Activated T-helper 17 cell treated with anti-CD3 and anti-CD28 coated beads, Interleukin-2, amount 50 U/mL, for 72 hours (primary cell): ENCODE measurements around the gene MDFIC. TPM values are rescaled to one million over a fixed set of nuclear protein-coding genes. Genes with fewer than 3 reads are reported as not detected.

ENCODE experiments used
- ATAC-seq: fragments of 150-1000 bp; cut with Tn5 transposase; replicated peaks from 2 replicates; pipeline ENCODE4 v1.10.0; 2021; ENCODE audit warnings: mild to moderate bottlenecking, moderate library complexity
- H3K27ac Mint-ChIP-seq: one replicate; pipeline ENCODE4 v1.8.0; 2022; ENCODE audit warnings: mixed read lengths
- H3K27me3 Mint-ChIP-seq: one replicate; pipeline ENCODE4 v1.8.0; 2022; ENCODE audit warnings: mixed read lengths
- H3K36me3 Mint-ChIP-seq: one replicate; pipeline ENCODE4 v1.8.0; 2022; ENCODE audit warnings: low read depth, mild to moderate bottlenecking, mixed read lengths
- H3K4me1 Mint-ChIP-seq: one replicate; pipeline ENCODE4 v1.8.0; 2022; ENCODE audit warnings: mixed read lengths
- H3K4me3 Mint-ChIP-seq: one replicate; pipeline ENCODE4 v1.8.0; 2022; ENCODE audit warnings: mild to moderate bottlenecking, mixed read lengths
- H3K9me3 Mint-ChIP-seq: one replicate; pipeline ENCODE4 v1.8.0; 2022; ENCODE audit warnings: mixed read lengths
- total RNA-seq, 2 donors: library from RNA; stranded (reverse); gene quantifications; one replicate each; pipeline ENCODE4 v1.2.3, GENCODE V29; 2022

MDFIC gene
- total RNA-seq, 2 donors from 2014 or later = 64.1 to 97.3 TPM

DNA sequence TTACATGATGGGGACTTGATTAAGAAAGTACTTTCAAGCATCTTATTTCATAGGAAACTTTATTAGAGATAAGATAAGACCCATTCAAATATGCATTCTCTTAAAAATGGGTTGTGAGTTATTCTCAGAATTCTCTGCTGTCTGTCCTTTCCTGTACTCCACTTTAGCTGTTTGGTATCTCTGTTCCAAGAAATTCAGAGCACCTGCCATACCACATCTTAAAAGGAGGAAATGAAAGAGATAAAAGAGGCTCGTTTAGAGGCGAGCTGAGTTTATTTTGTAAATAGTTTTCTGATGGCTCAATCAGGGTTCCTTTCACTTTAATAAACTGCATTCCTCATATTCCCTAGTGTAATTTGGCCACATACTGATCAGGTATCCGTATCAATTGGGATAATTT lies 87.2 kb downstream of the MDFIC start:
- peaks cover 66% of the 10 kb centered on the region for H3K4me1 Mint-ChIP-seq
- H3K27ac Mint-ChIP-seq = peak overlapping the region; percentile 91
- H3K36me3 Mint-ChIP-seq = peaks cover 92% of the 10 kb centered on the region

DNA sequence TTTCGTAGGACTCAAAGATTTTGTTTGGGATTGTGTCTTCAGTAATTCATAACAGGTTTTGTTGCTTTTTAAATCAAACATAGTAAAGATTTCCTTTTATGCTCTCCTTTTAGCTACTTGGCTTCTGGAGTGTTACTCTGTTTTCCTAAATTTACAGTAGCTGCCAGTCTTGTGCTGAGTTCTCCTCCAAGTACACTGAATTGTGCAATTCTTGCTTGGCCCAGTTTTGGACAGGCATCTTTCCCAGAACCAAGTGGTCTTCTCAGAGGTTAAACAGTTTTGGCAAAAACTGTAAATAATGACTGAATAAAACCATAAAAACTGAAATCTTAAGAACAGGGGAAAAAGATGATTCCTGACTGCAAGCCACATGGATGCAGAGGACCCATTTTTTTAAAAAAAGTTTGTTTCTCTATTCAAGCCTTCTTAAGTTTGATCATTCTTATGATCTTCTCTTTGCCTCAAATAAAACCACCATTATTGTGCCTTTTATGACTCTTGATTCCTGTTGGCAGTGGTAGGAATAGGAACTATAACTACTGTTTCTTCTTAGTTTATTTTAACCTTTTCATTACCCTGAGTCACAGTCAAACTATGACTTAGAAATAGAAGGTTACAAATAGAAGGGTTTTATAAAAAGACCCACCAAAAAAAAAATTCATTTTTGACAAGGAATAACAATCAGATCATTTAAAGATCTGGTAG lies 88.0 kb downstream of the MDFIC start:
- no peaks in the 10 kb centered on the region for H3K9me3 Mint-ChIP-seq
- ATAC-seq = peak; percentile 63
- peak overlapping the region; percentile 91 for H3K27ac Mint-ChIP-seq
- no peaks in the 10 kb centered on the region for H3K27me3 Mint-ChIP-seq
- peaks cover 92% of the 10 kb centered on the region for H3K36me3 Mint-ChIP-seq
- H3K4me3 Mint-ChIP-seq = peak overlapping the region; percentile 79
- peaks cover 59% of the 10 kb centered on the region for H3K4me1 Mint-ChIP-seq

More for the DNA sequence above, 87.2 kb downstream of the MDFIC start:
- Mint-ChIP-seq H3K27me3 (no peaks in the 10 kb centered on the region), H3K4me3 (peak overlapping the region; percentile 79), H3K9me3 (no peaks in the 10 kb centered on the region)
- peak; percentile 50 for ATAC-seq

DNA sequence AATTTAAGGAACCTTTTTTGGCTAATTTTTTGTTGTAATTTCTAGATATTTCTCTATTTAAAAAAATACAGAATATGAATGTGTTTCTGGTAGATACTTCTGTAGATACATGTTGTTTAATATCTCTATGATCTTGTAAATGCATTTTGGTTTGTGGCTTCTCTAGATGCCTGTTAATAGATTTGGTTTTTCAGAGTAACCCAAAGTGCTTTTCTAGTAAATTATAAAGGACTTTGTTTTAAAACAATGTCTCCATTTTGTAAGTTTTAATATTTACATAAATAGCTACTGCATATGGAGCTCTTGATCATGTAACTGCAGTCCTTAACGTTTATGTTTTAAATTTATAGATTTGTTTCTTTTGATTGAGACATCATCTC lies 88.5 kb downstream of the MDFIC start:
- H3K27me3 Mint-ChIP-seq = no peaks in the 10 kb centered on the region

DNA sequence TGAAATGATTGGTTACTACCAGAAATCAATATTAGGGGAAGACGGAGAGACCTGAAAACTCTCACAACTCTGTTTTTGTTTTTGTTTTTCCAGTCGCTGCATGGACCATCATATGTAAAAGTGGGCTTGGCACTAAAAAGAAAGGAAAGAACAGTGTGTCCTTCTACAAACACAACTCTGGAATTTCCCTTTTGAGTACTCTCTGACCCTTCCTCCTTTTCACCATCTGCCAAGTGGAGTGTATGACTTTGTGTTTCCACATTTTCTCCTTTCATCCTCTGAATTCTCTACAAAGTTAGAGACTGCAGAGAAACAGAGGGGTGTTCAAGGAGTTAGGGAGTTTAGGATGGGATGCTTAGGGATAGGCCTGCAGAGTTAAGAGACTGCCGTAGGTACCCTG lies 92.0 kb downstream of the MDFIC start:
- H3K36me3 Mint-ChIP-seq = peaks cover 91% of the 10 kb centered on the region
- H3K27me3 Mint-ChIP-seq = no peaks in the 10 kb centered on the region
- H3K9me3 Mint-ChIP-seq = no peaks in the 10 kb centered on the region
- peak overlapping the region; percentile 14 for H3K4me3 Mint-ChIP-seq
- peaks cover 28% of the 10 kb centered on the region for H3K4me1 Mint-ChIP-seq
- peak overlapping the region; percentile 8 for H3K27ac Mint-ChIP-seq
- ATAC-seq = no peak

More for the DNA sequence above, 88.5 kb downstream of the MDFIC start:
- peak overlapping the region; percentile 91 for H3K27ac Mint-ChIP-seq
- H3K9me3 Mint-ChIP-seq = no peaks in the 10 kb centered on the region
- peak overlapping the region; percentile 79 for H3K4me3 Mint-ChIP-seq
- no peak for ATAC-seq
- peaks cover 92% of the 10 kb centered on the region for H3K36me3 Mint-ChIP-seq
- H3K4me1 Mint-ChIP-seq = peaks cover 54% of the 10 kb centered on the region

DNA sequence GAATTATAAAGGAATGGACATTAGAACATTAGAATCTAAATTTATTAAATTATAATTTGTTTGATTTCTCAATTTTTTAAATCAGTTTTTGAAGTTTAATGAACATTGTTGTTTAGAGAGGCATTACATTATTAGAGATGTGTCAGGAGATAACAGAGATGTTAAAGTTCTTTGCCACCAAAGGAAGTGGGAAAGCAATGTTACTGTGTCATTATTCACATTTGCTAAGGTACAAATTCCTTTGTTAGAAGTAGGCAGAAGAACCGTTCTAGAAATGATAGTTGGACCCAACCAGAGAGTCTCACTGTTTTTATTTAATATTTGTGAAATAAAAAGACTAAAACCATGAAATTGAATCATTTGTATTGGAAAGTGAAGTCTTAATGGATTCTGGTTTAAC lies 92.9 kb downstream of the MDFIC start:
- Mint-ChIP-seq H3K27ac (no peak overlapping the region), H3K27me3 (no peaks in the 10 kb centered on the region), H3K4me3 (no peak overlapping the region), H3K9me3 (no peaks in the 10 kb centered on the region), H3K4me1 (peaks cover 24% of the 10 kb centered on the region), H3K36me3 (peaks cover 91% of the 10 kb centered on the region)
- no peak for ATAC-seq

DNA sequence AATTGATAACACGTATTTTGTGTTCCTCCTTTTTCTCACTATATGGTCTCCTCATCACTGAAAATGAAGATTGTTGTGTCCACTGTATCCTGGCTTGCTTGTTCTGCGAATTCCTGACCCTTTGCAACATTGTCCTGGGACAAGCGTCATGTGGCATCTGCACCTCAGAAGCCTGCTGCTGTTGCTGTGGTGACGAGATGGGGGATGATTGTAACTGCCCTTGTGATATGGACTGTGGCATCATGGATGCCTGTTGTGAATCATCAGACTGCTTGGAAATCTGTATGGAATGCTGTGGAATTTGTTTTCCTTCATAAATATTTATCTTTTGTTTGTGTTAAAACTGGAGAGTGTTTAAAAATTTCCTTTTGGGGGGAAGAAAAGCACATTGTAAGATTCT lies 93.7 kb downstream of the MDFIC start:
- ATAC-seq = no peak
- peaks cover 90% of the 10 kb centered on the region for H3K36me3 Mint-ChIP-seq
- no peaks in the 10 kb centered on the region for H3K9me3 Mint-ChIP-seq
- H3K4me3 Mint-ChIP-seq = no peak overlapping the region
- H3K4me1 Mint-ChIP-seq = peaks cover 27% of the 10 kb centered on the region
- H3K27ac Mint-ChIP-seq = peak overlapping the region; percentile 78
- H3K27me3 Mint-ChIP-seq = no peaks in the 10 kb centered on the region

DNA sequence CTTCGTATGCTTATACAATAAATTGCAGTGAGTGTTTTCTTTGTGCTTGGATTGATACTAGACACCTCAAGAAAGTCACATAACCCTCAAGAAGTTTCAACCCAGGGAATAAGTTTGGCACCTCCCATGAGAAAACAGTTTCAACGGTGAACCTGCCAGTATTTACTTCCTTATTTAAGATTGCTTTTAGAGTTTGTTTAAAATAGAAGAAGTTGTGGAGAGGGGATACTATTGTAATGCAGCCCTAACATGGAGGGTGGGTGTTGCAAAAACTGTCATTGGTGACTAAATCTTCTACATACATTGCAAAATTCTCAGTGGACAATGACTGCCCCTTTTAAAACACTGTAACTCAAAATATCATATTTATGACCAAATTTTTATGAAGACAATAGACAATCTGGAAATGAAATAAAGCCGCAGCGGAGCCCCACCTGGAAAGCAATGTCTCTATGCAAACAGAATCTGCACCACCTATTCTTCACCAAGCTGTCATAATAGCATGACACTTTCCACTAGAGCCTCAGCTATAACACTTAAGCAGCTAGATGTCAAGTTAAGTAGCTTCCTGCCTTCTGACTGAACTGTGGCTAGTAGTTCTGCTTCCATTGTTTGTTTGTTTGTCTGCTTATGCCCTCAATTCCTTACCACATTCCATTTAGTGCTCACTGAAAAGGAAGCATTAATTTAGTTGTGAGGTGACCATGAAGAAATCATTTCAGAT lies 98.2 kb downstream of the MDFIC start:
- H3K27me3 Mint-ChIP-seq = no peaks in the 10 kb centered on the region
- no peaks in the 10 kb centered on the region for H3K9me3 Mint-ChIP-seq
- H3K36me3 Mint-ChIP-seq = peaks cover 49% of the 10 kb centered on the region
- peaks cover 28% of the 10 kb centered on the region for H3K4me1 Mint-ChIP-seq
- peak overlapping the region; percentile 0 for H3K27ac Mint-ChIP-seq
- ATAC-seq = no peak
- H3K4me3 Mint-ChIP-seq = no peak overlapping the region

DNA sequence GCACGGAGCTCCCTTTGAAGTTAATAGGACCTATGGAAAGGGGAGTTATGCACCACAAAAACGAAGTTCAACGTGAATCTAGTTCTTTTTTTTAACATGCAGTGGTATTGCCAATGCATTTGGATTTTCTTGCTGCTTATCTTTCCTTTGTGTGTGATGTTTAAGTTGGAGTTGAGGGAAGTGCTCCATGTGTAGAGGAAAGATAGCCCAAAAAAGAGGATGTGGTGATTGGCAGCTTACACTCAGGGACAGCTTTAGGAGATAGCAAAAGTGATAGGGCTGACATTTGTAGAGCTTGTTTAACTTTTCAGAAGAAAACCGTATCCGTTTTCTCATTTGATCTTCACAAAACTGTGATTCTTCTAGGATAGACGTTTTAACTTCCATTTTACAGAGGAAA lies 101.3 kb downstream of the MDFIC start:
- ATAC-seq = no peak
- no peaks in the 10 kb centered on the region for H3K27me3 Mint-ChIP-seq
- H3K4me3 Mint-ChIP-seq = no peak overlapping the region
- H3K4me1 Mint-ChIP-seq = peaks cover 23% of the 10 kb centered on the region
- no peaks in the 10 kb centered on the region for H3K9me3 Mint-ChIP-seq
- peaks cover 19% of the 10 kb centered on the region for H3K36me3 Mint-ChIP-seq
- H3K27ac Mint-ChIP-seq = no peak overlapping the region

DNA sequence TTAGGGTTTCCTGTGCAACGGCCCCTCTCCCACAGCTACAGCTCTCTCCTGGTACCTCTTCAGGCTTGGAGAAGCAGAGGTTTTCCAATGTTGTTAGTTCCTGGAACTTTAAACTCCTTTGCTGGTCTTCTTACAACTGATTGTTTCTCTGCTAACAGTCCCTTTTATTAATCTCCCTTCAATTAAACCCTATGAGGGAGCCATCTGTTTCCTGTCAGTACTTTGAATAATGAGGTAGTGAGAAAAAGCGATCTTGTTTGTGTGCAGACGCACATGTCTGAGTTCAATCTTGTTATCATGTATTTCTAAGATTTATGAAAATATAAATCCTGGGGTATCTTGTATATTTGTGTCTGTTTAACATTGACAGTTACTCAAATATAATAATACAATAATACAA lies 102.4 kb downstream of the MDFIC start:
- peaks cover 23% of the 10 kb centered on the region for H3K4me1 Mint-ChIP-seq
- peak overlapping the region; percentile 13 for H3K27ac Mint-ChIP-seq
- H3K27me3 Mint-ChIP-seq = no peaks in the 10 kb centered on the region
- H3K4me3 Mint-ChIP-seq = peak overlapping the region; percentile 16
- H3K9me3 Mint-ChIP-seq = no peaks in the 10 kb centered on the region
- no peak for ATAC-seq
- H3K36me3 Mint-ChIP-seq = peaks cover 10% of the 10 kb centered on the region

DNA sequence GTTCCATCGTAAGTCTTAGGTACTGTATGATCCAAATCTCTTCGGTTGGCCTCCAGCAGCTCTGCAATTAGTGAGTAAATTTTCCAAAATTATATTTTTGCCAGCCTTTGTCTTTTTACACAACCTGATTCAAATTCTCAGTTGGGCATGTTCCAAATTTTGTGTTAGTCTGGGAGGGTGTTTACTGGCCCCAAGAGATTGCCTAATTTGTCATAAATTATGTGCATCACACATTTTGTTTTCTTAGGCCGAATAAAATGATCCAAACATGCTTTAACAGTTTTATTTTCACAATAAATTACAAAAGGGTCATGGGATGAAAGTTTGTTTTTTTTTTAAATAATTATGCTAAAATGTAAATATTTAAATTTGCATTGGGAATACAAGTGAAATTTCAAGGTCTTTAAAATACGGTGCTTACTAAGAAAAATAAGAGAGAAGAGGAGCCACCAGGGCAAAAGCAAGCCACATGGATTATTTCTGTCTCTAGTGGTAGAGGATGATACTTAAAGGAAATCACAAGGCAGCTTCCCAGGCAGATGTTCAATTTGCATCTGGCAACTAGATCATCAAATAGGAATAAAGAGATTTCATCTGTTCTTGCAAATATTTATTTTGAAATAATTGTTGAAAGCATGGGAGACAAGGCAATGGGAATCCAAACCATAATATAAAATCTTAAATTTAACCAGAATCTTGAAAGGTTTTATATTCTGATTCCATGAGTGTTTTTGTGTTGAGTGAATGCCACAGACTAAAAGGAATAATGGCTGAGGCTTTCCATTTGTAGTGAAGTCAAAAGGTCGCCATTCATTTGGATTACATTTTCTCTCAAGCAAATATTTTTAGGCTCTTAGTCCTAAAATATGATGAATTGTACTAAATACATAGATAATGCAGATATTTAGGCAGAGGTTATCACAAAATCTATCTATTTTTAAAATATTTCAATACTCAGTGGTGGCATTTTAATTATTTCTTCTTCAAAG lies 111.1 kb downstream of the MDFIC start:
- no peak overlapping the region for H3K4me3 Mint-ChIP-seq
- H3K27me3 Mint-ChIP-seq = no peaks in the 10 kb centered on the region
- no peak overlapping the region for H3K27ac Mint-ChIP-seq
- no peak for ATAC-seq
- no peaks in the 10 kb centered on the region for H3K36me3 Mint-ChIP-seq
- peaks cover 12% of the 10 kb centered on the region for H3K4me1 Mint-ChIP-seq
- H3K9me3 Mint-ChIP-seq = no peaks in the 10 kb centered on the region

DNA sequence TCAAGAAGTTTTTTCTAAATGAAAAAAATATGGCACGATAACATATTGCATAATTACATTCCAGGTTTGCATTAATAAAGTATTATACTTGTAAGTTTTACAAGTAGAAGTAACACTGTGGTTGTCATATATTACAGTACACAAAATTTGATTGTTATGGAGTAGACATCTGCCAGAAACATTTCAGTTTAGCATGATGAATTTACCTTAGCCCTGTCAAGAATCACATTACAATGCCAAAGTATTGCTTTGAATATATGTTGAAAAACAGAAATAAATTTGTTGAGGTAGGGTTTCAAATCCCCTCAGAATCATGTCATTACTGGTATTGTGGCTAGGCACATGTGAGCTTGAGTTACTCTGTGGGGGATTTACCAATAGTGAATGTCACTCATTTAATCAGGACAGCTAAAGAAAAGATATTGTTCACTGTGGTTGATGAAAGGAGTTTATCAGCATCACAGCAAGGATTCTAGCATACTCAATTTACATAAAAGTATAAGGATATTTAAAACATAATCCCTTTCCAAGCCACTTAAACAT lies 112.1 kb downstream of the MDFIC start:
- H3K36me3 Mint-ChIP-seq = no peaks in the 10 kb centered on the region
- no peak for ATAC-seq
- no peak overlapping the region for H3K4me3 Mint-ChIP-seq
- H3K9me3 Mint-ChIP-seq = no peaks in the 10 kb centered on the region
- H3K27me3 Mint-ChIP-seq = no peaks in the 10 kb centered on the region
- no peak overlapping the region for H3K27ac Mint-ChIP-seq
- peaks cover 12% of the 10 kb centered on the region for H3K4me1 Mint-ChIP-seq

DNA sequence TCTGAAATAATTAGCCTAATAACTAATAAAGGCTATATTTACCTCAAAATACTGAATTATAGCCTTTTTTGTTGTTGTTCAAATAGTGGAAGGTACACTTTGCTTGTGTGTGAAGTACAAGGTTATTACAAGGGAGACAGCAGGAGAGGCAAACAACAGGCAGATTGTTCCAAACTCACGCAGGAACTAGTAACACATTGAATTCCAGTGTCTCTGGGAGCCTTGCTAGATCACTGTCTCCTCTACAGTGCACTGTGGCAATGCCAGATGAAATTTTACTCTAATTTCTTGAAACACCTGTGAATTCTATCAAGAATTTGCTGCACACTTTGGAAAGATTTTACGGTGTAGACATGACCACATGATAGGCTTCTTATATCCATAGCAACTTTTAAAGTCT lies 112.6 kb downstream of the MDFIC start:
- Mint-ChIP-seq H3K4me1 (peaks cover 12% of the 10 kb centered on the region), H3K9me3 (no peaks in the 10 kb centered on the region), H3K27ac (no peak overlapping the region), H3K4me3 (no peak overlapping the region), H3K27me3 (no peaks in the 10 kb centered on the region), H3K36me3 (no peaks in the 10 kb centered on the region)
- no peak for ATAC-seq

DNA sequence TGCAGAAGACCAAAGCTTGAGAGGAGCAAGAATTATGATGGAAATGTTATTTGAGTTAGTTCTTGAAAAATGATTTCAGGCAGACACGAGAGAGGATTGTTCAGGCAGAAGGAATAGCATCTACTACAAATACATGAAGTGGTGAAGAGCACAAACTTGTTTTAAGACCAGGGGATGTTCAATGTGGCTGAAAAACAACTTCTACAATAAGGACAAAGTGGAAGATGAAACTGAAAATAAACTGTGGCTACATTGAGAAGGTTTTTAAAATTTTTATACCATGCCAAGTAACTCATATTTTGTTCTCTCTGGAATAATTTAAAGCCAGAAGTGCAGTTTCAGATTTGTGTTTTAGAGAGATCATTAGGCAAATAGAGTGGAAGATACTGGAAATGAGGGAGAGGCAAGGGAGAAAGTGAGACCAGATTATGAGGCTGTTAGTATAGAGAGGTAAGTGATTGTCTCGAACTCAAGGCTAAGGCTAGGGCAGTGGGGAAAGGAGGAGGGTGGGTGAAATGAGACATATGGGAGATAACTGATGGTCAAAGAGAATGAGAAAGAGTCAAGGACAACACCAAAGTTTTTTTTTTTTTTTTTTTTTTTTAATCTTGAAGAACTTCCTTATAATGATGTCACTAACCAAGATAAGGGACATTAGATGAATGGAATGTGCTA lies 115.4 kb downstream of the MDFIC start:
- H3K27me3 Mint-ChIP-seq = no peaks in the 10 kb centered on the region
- ATAC-seq = no peak
- peaks cover 12% of the 10 kb centered on the region for H3K4me1 Mint-ChIP-seq
- no peaks in the 10 kb centered on the region for H3K9me3 Mint-ChIP-seq
- peak overlapping the region; percentile 5 for H3K4me3 Mint-ChIP-seq
- H3K27ac Mint-ChIP-seq = peak overlapping the region; percentile 2
- H3K36me3 Mint-ChIP-seq = no peaks in the 10 kb centered on the region

DNA sequence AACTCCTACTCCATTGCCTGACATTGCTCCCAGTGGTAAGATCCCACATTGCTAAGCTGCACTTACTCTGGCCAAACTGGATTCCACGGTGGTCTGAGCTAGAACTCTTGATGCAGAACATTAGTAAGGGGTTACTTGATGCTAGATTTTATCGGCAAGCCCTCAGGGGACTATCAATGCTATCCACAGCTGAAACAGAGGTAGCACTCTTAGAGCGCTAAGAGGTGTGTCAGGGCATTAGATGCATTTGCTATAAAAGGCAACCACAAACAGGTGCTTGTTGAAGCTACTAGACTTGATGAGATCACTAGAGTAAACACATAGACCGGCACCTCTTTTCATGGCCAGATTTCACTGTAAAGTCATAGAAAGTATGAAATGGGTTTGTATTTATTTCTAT lies 116.3 kb downstream of the MDFIC start:
- Mint-ChIP-seq H3K4me3 (no peak overlapping the region), H3K27me3 (no peaks in the 10 kb centered on the region), H3K27ac (no peak overlapping the region), H3K4me1 (peaks cover 12% of the 10 kb centered on the region), H3K9me3 (no peaks in the 10 kb centered on the region), H3K36me3 (no peaks in the 10 kb centered on the region)
- ATAC-seq = no peak
